Common myeloid progenitor, CD34-positive (primary cell): ENCODE measurements around the gene LRP1B.

ENCODE experiments used
- CTCF ChIA-PET: fragments of 350-600 bp; sonication (Branson Sonifier 250); formaldehyde crosslinking; loops from one replicate; lab custom pipeline; 2021; ENCODE audit warnings: antibody characterized with exemption; lab: Charles Lee
- POLR2A ChIA-PET: fragments of 350-600 bp; sonication (Branson Sonifier 250); formaldehyde crosslinking; loops from one replicate; lab custom pipeline; 2021; ENCODE audit warnings: antibody characterized with exemption; lab: Charles Lee
- DNase-seq, 3 donors: peaks; one replicate each; pipeline versions ENCODE4 v3.0.0 to v3.0.0-alpha.2; 2013
- H3K27ac ChIP-seq, 2 experiments: 1 replicate in 1 of 2; 2 replicates in 1 of 2; pipeline ENCODE4 v1.7.0; 2013; ENCODE audit warnings: inconsistent platforms in 2 of 2, low read length in 2 of 2, mild to moderate bottlenecking in 2 of 2, low read depth in 1 of 2, moderate library complexity in 1 of 2; ENCODE audit not compliant: severe bottlenecking in 2 of 2, insufficient read depth in 1 of 2, poor library complexity in 1 of 2
- H3K27me3 ChIP-seq, 5 experiments: replicated peaks in 2 of 5; 1 replicate in 3 of 5; 2 replicates in 2 of 5; pipeline versions ENCODE4 v1.6.1 to v1.7.0; 2013; ENCODE audit warnings: low read length in 4 of 5, mild to moderate bottlenecking in 2 of 5, moderate library complexity in 2 of 5, inconsistent platforms in 1 of 5; ENCODE audit not compliant: insufficient read depth in 5 of 5, control insufficient read depth in 4 of 5
- H3K36me3 ChIP-seq, 4 experiments: 1 replicate in 2 of 4; 2 replicates in 2 of 4; pipeline versions ENCODE4 v1.6.1 to v1.7.0; 2013; ENCODE audit warnings: low read length in 3 of 4, control low read depth in 1 of 4, mild to moderate bottlenecking in 1 of 4; ENCODE audit not compliant: control insufficient read depth in 4 of 4, insufficient read depth in 4 of 4
- H3K4me1 ChIP-seq, 4 experiments: 1 replicate in 3 of 4; 2 replicates in 1 of 4; pipeline versions ENCODE4 v1.6.1 to v1.7.1; 2013; ENCODE audit warnings: low read length in 3 of 4, mild to moderate bottlenecking in 3 of 4, control low read depth in 1 of 4, inconsistent platforms in 1 of 4, moderate library complexity in 1 of 4; ENCODE audit not compliant: control insufficient read depth in 4 of 4, insufficient read depth in 4 of 4; ENCODE audit errors: control extremely low read depth in 1 of 4
- H3K4me3 ChIP-seq, 7 experiments: 1 replicate in 4 of 7; 2 replicates in 3 of 7; pipeline versions ENCODE4 v1.5.1 to v1.7.0; 2013; ENCODE audit warnings: mild to moderate bottlenecking in 7 of 7, low read length in 6 of 7, moderate library complexity in 6 of 7, inconsistent platforms in 2 of 7, low read depth in 2 of 7, control low read depth in 1 of 7; ENCODE audit not compliant: insufficient read depth in 4 of 7, control insufficient read depth in 1 of 7; ENCODE audit errors: extremely low read depth in 1 of 7
- H3K9me3 ChIP-seq, 5 experiments: 1 replicate in 4 of 5; 2 replicates in 1 of 5; pipeline versions ENCODE4 v1.6.1 to v1.7.1; 2013; ENCODE audit warnings: low read length in 4 of 5, mild to moderate bottlenecking in 2 of 5, inconsistent platforms in 1 of 5, low read depth in 1 of 5, moderate library complexity in 1 of 5; ENCODE audit not compliant: control insufficient read depth in 4 of 5, insufficient read depth in 2 of 5; ENCODE audit errors: control extremely low read depth in 1 of 5
- WGBS: methylation state at CpG from one replicate; pipeline ENCODE4 v1.1.5; 2013; ENCODE audit not compliant: insufficient coverage; 5-methylcytosine and 5-hydroxymethylcytosine counted together

Gene LRP1B

DNA sequence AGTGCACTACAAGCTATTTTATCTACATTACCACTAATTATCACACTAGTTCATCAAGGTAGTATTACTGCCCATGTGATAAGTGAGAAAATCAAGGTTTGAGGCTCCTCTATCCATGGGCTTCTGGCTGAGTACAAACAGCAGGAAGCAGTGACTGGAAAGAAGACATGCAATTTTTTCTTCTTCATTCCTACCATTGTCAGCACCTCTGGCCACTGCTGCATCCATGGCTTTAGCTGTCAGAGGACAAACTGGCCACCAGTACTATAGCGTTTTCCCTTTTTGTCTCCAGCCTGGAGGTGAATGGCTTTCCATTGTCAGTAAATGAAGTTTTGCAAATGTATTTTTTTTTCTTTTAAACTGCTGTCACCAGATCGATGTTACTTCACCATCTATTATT, 674.9 kb downstream of the LRP1B start:
- WGBS: 100% methylated on average over 1 of the region's 2 CpGs
- Histone ChIP-seq H3K9me3 (no peaks in the 10 kb centered on the region), H3K36me3 (no peaks in the 10 kb centered on the region), H3K4me3 (no peak overlapping the region), H3K27me3 (no peaks in the 10 kb centered on the region), H3K4me1 (no peaks in the 10 kb centered on the region), H3K27ac (no peak overlapping the region)
- POLR2A ChIA-PET: no interaction called here
- CTCF ChIA-PET: no interaction called here
- no peak for DNase-seq

DNA sequence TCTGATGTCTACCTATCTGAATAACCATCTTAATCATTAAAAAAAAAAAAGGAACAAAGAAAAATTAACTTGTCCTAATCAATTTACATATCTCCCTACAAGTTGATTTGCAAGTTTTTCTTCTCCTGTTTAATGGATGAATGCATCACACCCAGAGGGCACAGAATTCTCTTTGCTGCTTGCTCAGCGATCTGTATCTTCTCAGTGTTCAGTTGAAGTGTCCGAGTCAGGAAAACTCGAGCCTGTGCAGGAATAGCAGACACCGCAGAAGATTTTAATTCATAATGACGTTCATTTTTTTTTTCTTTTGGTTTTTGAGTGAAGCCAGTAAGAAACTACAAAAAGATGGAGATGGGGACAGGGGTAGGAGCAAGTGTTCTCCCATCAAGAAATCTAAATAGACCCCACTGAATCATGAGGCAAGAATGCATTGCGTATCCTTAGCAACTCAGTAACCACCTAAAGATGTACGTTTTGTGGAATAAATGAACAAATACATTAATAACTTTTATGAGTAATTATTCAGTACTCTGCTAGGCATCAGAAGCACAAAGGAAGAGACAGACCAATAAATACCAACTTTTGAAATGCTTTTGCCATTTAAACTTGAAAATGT, 675.5 kb downstream of the LRP1B start:
- H3K4me3 ChIP-seq: no peak overlapping the region
- no peaks in the 10 kb centered on the region for H3K9me3 ChIP-seq
- no peaks in the 10 kb centered on the region for H3K27me3 ChIP-seq
- CTCF ChIA-PET: no interaction called here
- DNase-seq: no peak
- no peaks in the 10 kb centered on the region for H3K36me3 ChIP-seq
- POLR2A ChIA-PET: no interaction called here
- WGBS: 94% methylated on average over 3 of the region's 7 CpGs
- no peak overlapping the region for H3K27ac ChIP-seq
- no peaks in the 10 kb centered on the region for H3K4me1 ChIP-seq

DNA sequence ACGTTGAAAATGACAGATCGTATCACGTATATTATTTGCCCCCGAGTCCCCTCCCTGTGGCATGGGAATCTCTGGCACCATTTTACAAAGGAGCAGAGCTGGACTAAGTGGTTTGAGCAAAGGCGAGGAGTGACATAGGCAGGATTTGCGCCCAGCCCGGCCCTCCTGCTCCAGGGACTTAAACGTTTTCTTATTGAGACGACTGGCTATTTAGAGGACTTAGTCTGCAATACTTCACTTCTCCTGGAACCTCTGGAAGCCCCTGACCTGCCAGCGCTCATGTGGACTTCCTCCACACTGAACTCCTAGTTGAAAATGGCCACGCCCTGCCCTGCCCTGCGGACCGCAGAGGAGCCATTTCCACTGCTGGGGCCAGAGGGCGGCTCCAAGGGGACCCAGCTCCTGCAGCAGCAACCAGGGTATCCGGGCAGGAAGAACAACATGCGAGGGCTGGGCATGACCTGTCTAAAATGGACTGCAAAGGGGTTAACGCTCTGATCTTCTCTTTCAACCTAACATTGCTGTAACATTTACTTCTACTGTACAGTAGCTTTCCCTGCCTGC, 690.7 kb downstream of the LRP1B start:
- DNase-seq: no peak
- Histone ChIP-seq H3K4me1 (no peaks in the 10 kb centered on the region), H3K4me3 (no peak overlapping the region), H3K9me3 (peaks cover 0 to 3% (median 0%) of the 10 kb centered on the region in 5 experiments), H3K27ac (no peak overlapping the region), H3K36me3 (no peaks in the 10 kb centered on the region), H3K27me3 (no peaks in the 10 kb centered on the region)
- WGBS: 98% methylated on average over 17 of the region's 17 CpGs
- ChIA-PET POLR2A (no interaction called here), CTCF (no interaction called here)

DNA sequence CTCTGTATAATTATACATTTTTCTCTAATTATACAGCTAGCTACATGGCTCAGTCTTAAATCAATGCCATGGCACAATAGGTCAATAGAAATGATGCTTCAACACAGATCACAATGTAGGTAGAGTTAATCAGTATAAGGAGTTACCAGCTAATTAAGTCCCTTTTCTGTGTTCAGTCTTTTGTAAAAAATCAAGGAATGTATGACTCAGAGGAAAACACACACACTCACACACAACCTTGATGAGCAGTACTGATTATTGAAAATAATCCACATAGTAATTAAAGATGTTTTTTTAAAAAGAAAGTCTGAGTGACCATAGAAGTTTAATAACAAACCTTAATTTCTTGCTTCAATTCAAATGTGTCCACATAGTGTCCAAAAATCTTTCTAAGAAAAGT, 691.3 kb downstream of the LRP1B start:
- H3K27ac ChIP-seq: no peak overlapping the region
- ChIA-PET CTCF (no interaction called here), POLR2A (no interaction called here)
- H3K4me3 ChIP-seq: no peak overlapping the region
- H3K36me3 ChIP-seq: no peaks in the 10 kb centered on the region
- H3K9me3 ChIP-seq: peaks cover 0 to 6% (median 0%) of the 10 kb centered on the region in 5 experiments
- DNase-seq: no peak
- H3K4me1 ChIP-seq: no peaks in the 10 kb centered on the region
- H3K27me3 ChIP-seq: no peaks in the 10 kb centered on the region

DNA sequence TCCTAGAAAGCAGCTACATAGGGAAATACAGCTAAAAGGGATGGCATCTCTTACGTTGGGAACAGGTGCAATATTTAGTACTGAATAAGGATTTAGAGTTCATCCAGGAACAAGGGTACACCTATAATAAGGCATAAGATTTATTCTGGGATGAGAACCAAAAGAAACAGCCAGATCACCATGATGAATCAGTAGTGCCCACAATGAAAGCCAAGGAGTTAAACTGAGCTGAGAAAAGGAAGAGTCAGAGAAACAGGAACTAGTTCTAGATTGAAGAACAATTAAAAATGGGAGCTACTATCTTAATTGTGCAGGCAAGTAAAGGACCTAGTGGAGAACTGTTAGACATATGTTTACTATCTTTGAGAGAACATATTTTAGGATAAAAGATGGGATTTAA, 692.3 kb downstream of the LRP1B start:
- WGBS: no CpG with 5 or more reads among the region's 1 CpG
- Histone ChIP-seq H3K4me3 (no peak overlapping the region), H3K9me3 (peaks cover 0 to 10% (median 0%) of the 10 kb centered on the region in 5 experiments), H3K27ac (no peak overlapping the region), H3K36me3 (no peaks in the 10 kb centered on the region), H3K27me3 (no peaks in the 10 kb centered on the region), H3K4me1 (no peaks in the 10 kb centered on the region)
- ChIA-PET POLR2A (no interaction called here), CTCF (no interaction called here)
- DNase-seq: no peak

DNA sequence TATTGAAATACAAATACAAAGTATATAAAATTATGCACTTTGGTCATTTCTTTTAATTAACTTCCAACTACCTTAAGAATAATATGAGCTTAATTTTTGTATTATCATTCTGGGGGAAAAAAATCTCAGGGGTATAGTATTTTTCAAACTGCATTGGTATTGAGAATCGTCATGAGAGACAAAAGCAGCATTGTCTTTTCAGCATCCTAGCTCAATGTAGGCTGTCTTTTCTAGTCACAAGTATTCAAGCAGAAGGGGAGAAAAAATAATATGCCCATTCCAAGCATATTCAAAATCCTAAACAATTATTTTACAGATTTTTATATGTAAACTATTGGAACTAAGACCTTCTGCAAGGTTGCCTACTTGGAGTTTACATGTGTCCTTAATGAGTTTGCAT, 693.3 kb downstream of the LRP1B start:
- no peaks in the 10 kb centered on the region for H3K36me3 ChIP-seq
- ChIA-PET CTCF (no interaction called here), POLR2A (no interaction called here)
- no peaks in the 10 kb centered on the region for H3K27me3 ChIP-seq
- no peak for DNase-seq
- H3K27ac ChIP-seq: no peak overlapping the region
- peaks cover 0 to 10% (median 0%) of the 10 kb centered on the region in 5 experiments for H3K9me3 ChIP-seq
- no peak overlapping the region for H3K4me3 ChIP-seq
- no peaks in the 10 kb centered on the region for H3K4me1 ChIP-seq
- WGBS: no CpG with 5 or more reads among the region's 1 CpG

DNA sequence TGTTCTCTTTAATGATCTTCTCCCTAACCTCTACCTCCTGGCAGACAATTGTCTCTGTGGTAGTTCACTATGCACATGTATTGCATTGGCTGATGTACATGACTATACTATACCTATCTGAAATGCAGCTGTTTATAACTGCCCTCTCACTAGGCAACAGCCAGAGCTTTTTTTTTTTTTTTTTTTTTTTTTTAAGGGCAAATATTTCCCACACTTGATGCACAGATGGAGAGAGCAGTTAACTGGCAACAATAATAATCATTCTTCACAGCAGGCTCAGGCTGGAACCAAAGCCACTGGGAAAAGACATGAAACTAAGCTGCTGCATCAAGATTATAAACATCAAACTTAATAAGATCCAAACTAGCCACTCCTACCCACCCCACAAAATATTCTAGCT, 707.7 kb downstream of the LRP1B start:
- no peaks in the 10 kb centered on the region for H3K27me3 ChIP-seq
- H3K27ac ChIP-seq: no peak overlapping the region
- DNase-seq: no peak
- no peak overlapping the region for H3K4me3 ChIP-seq
- H3K36me3 ChIP-seq: no peaks in the 10 kb centered on the region
- H3K9me3 ChIP-seq: no peaks in the 10 kb centered on the region
- CTCF ChIA-PET: interaction anchor here (0.8 kb wide), 1 partner anchor 11 kb away, joined by 3 read pairs; no protein-coding TSS in a partner anchor
- POLR2A ChIA-PET: no interaction called here
- no peaks in the 10 kb centered on the region for H3K4me1 ChIP-seq
